ENCODE results near the gene SLC4A4.

Gene SLC4A4

GRCh38 chr4:71468116-71468710, 129.4 kb downstream of the SLC4A4 start:
- in situ Hi-C loops (cut with MboI; ENCODE audit: low sequenced_read_pairs): no loop called here

DNA sequence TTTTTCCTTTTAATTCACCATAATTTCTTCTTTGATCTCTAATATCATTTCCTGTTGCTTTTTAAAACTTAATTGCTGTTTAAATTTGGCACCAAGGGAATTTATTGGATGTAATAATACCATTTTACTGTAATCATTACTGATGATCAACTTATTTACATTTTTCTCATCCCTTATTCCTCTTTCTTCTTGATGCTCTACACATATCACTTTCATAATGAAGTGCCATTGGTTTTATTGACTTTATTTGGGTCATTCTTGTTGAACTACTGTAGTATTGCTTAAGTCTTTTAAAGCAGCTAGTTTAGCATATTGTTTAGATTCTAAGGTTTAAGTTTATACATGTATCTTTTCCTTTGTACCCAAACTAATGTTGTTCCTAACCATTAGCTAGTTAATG, 130.7 kb downstream of the SLC4A4 start:
- in situ Hi-C loops (cut with MboI; ENCODE audit: low sequenced_read_pairs): no loop called here

GRCh38 chr4:71470524-71470923, 131.7 kb downstream of the SLC4A4 start:
- in situ Hi-C loops (cut with MboI; ENCODE audit: low sequenced_read_pairs): no loop called here

GRCh38 chr4:71472946-71473345, 134.1 kb downstream of the SLC4A4 start:
- in situ Hi-C loops (cut with MboI; ENCODE audit: low sequenced_read_pairs): no loop called here

DNA sequence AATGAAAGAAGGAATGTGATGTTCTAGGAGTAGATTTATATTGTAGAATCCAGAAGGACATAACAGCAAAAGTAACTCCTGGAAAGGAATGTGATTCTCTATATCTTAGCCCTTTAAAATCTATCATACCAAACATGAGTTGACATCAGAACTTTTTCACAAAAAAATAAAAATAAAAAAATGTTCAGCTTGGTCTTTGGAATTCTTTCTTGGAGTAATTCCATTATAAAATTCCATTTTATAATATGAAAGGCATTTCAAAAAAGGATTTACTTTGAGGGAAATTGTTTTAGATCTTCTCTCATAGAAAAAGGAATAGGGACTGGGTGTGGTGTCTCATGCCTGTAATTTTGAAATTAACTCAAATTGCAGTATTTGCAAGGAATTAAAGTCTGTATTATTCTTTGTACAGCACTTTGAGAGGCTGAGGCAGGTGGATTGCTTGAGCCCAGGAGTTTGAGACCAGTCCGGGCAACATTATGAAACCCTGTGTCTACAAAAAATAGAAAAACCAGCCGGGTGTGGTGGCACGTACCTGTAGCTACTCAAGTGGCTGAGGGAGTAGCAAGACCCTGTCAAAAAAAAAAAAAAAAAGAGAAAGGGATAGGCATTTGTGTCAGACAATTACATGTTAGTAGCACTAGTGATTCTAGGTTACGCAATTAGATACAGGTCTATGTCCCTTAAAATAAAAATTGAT, 134.9 kb downstream of the SLC4A4 start:
- in situ Hi-C loops (cut with MboI; ENCODE audit: low sequenced_read_pairs): no loop called here

DNA sequence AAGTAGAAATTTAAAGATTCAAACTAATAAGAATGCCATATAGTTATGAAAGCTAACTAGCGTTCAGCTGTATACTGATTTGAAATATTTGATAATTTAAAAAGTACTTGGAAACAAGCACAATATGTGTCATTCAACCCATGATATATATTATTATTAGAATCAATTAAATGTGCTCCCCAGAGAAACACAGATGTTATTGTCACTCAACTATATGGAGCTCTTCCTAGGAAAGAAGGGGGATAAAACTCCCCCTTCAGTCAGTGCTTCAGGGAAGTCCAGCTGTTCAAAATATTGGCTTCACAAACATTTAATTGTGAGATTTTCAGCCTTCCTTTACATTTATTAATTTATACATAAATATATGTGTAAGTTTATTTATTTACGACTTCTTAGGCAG, 135.9 kb downstream of the SLC4A4 start:
- in situ Hi-C loops (cut with MboI; ENCODE audit: low sequenced_read_pairs): no loop called here

- in situ Hi-C loops (cut with MboI; ENCODE audit: low sequenced_read_pairs): no loop called here
These were observed 137.4 kb downstream of the SLC4A4 start for GRCh38 chr4:71476240-71476639.

GRCh38 chr4:71486550-71487343, 147.9 kb downstream of the SLC4A4 start:
- in situ Hi-C loops (cut with MboI; ENCODE audit: low sequenced_read_pairs): no loop called here

- in situ Hi-C loops (cut with MboI; ENCODE audit: low sequenced_read_pairs): no loop called here
These were observed 148.6 kb downstream of the SLC4A4 start for GRCh38 chr4:71487344-71487920.

GRCh38 chr4:71494539-71494938, 155.7 kb downstream of the SLC4A4 start:
- in situ Hi-C loops (cut with MboI; ENCODE audit: low sequenced_read_pairs): no loop called here

DNA sequence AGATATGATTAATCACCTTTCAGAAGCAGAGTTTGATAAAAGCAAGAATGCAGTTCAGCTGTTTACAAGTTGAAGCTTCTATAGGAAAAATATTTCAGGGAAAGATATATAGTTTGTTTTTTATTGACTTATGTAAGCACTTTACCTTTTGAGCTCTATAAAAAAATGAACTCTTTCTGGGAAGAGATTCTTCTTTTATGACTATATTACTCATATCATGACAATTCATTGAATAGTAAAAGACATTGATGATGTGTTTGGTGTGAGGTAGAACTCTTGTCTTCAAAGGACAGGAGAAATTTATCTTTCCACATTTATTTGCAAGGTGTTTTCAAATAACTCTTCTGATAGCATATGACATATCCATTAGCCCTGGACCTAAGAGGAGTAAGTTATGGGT, 156.6 kb downstream of the SLC4A4 start:
- in situ Hi-C loops (cut with MboI; ENCODE audit: low sequenced_read_pairs): no loop called here

DNA sequence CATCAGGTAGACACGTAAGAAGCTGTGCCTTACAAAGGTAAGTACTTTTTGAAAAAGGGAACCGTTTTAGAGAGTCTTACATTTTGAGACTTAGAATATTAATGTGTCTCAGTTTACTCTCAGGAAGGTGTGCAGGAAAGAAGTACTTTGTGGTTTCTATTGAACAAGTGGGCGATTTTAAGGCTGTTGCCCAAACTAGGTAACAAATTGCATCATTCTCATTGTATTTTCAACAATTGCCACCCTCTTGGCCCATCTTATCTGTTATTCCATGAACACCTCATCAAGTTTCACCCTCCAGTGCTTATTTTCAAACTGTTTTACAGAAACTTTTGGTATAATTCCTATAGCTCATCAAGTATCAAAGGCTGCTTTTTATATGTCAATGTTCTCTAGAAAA, 158.3 kb downstream of the SLC4A4 start:
- in situ Hi-C loops (cut with MboI; ENCODE audit: low sequenced_read_pairs): no loop called here

DNA sequence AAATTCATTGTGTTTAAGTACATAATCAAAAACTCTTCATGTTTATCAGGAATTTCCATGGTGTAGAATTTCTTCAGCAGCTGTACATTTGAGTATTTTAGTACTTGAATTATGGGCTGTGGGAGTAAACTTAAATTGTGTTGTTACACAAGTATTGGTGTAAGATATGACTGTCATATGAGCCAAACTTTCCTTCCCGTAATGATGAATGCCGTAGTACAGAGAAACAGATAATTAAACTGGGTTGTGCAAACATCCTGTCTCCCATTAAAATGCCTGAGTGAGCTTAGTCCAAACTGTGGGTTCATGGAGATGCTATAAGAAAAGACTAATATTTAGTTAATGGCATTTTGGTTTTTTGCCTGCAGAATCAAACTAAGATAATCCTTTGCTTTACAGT, 159.2 kb downstream of the SLC4A4 start:
- in situ Hi-C loops (cut with MboI; ENCODE audit: low sequenced_read_pairs): no loop called here

- in situ Hi-C loops (cut with MboI; ENCODE audit: low sequenced_read_pairs): no loop called here
These were observed 159.8 kb downstream of the SLC4A4 start for GRCh38 chr4:71498625-71499024.

DNA sequence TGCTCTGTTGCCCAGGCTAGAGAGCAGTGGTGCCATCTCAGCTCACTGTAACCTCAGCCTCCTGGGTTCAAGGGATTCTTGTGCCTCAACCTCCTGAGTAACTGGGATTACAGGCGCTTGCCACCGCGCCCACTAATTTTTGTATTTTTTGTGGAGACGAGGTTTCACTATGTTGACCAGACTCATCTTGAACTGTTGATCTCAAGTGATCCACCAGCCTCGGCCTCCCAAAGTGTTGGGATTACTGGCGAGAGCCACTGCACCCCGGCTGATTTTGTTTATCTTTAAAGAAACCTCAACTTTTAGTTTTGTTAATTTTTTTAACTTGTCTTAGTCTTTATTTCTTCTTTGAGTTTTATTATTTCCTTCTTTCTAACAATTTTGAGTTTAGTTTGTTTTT, 163.2 kb downstream of the SLC4A4 start:
- in situ Hi-C loops (cut with MboI; ENCODE audit: low sequenced_read_pairs): no loop called here

- in situ Hi-C loops (cut with MboI; ENCODE audit: low sequenced_read_pairs): no loop called here
These were observed 179.6 kb downstream of the SLC4A4 start for GRCh38 chr4:71518283-71518989.

DNA sequence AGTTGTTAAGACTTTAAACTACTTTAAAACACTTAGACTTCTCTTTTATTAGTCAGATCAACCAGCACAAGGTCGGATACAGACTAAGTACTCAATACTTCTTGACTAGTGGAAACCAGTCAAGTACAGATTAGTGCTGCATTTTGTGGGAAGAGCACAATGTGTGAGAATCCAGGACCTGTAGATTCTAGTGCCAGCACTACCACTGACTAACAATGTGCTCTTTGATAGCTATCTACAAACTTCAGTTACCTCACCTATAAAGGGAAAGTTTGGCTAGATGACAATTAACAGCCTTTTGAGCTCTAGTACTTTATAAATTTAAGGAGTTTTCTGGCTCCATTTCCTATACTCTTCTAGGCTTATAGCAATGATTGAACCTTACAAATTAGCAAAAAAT, 181.5 kb downstream of the SLC4A4 start:
- in situ Hi-C loops (cut with MboI; ENCODE audit: low sequenced_read_pairs): no loop called here

GRCh38 chr4:71520850-71521249, 182.0 kb downstream of the SLC4A4 start:
- in situ Hi-C loops (cut with MboI; ENCODE audit: low sequenced_read_pairs): no loop called here

DNA sequence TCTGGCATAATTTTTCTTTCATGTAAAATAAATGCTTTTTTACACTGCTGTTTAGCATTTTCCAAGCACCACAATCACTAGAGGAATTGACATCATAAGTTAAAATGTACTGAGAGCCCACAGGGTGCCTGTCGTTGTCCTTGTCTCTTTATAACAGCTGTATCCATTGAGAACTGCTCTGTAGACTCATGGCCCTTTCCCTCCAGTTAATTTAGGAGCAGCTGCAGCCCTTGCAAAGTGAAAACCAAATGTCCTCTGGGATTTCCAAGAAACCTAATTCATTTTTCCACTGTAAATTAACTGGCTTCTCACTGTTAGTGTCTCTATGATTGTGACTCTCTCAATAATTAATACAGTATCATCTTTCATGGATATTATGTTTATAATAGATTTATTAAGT, 185.9 kb downstream of the SLC4A4 start:
- in situ Hi-C loops (cut with MboI; ENCODE audit: low sequenced_read_pairs): no loop called here

DNA sequence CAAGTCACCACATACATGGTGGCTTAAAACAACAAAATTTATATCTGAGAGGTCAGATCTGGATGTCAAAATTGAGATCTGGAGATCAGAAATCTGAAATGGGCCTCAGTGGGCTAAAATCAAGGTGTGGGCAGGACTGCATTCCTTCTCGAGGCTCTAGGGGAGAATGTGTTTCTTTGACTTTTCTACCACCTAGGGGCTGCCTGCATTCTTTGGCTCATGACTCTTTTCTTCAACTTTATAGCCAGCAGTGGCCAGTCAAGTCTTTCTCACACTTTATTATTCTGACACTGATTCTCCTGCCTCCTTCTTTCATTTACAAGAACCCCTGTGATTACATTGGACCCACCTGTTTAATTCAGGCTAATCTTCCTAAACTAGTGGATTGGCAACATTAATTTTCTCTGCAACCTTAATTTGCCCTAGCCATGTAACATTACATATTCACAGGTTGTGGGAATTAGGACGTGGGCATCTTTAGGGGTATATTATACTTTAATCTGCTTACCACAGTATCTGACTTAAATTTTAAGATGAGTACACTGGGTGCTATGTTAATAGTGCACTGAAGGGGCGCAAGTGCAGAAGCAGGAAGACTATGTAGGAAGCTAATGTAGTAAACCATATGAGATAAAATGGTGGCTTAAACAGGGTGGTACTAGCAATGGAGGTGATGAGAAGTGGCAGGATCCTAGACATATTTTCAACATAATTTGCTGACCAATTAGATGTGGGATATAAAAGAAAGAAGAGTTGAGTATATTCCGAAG, 188.0 kb downstream of the SLC4A4 start:
- in situ Hi-C loops (cut with MboI; ENCODE audit: low sequenced_read_pairs): no loop called here
